ENCODE data around the gene DCDC2C.

The DCDC2C gene

DNA sequence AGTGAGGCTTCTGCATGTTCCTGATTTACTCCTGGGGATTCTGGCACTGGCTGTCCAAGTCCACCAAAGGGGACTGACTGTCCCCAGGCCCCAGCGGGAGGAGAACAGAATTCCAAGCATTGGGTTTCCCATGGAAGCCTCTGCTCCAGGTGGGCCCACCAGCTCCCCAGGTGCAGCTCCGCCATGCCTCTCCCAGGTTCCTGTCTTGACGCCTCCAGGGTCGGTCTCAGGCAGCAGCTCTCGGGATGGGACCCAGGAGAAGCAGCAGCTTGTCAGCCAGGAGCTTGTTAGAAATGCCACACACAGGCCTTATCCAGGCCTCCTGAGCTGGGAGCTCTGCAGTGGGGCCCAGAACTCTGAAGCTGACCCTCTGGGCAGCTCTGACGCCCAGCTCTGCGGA lies 47.9 kb downstream of the DCDC2C start:
- TF ChIP-seq EP300 (IDR thresholded peaks at IDR 0.05; ENCODE audit: borderline replicate concordance) (no peak), YY1 (IDR thresholded peaks at IDR 0.05; ENCODE audit: low read depth) (no peak), RAD21 (IDR thresholded peaks at IDR 0.05; ENCODE audit: low read depth) (no peak), TEAD4 (IDR thresholded peaks at IDR 0.05) (no peak), CREB1 (IDR thresholded peaks at IDR 0.05; ENCODE audit: low read depth) (no peak), NFIC (IDR thresholded peaks at IDR 0.05) (no peak), EGR1 (IDR thresholded peaks at IDR 0.05) (no peak), CEBPB (IDR thresholded peaks at IDR 0.05) (no peak)
- TF ChIP-seq, protein P1, sequence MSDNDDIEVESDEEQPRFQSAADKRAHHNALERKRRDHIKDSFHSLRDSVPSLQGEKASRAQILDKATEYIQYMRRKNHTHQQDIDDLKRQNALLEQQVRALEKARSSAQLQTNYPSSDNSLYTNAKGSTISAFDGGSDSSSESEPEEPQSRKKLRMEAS (IDR thresholded peaks at IDR 0.05): no peak
- TF ChIP-seq, protein P2, sequence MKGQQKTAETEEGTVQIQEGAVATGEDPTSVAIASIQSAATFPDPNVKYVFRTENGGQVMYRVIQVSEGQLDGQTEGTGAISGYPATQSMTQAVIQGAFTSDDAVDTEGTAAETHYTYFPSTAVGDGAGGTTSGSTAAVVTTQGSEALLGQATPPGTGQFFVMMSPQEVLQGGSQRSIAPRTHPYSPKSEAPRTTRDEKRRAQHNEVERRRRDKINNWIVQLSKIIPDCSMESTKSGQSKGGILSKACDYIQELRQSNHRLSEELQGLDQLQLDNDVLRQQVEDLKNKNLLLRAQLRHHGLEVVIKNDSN (IDR thresholded peaks at IDR 0.05): no peak

DNA sequence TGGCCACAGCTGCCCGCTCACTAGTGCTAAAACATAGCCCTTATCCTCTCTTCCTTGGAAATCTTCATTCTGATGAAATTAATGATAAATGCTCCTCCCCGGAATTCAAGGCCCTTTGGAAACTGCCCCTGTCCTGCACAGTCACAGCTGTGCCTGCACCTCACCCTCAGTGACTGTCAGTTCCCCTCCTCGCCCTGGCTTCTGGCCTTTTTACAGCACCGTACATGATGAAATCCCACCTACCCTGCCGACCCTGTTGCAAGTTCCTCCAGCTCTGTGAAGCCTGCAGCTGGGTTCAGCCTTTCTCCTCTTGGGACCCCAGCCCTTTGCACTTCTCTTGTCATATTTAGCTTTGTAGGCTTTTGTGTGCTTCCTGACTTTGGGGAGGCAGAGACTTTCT lies 48.4 kb downstream of the DCDC2C start:
- TF ChIP-seq ZBTB7A (IDR thresholded peaks at IDR 0.05; ENCODE audit: low read depth) (no peak), RAD21 (IDR thresholded peaks at IDR 0.05; ENCODE audit: low read depth) (no peak), CEBPB (IDR thresholded peaks at IDR 0.05) (no peak), EP300 (IDR thresholded peaks at IDR 0.05; ENCODE audit: borderline replicate concordance) (no peak), FOXM1 (IDR thresholded peaks at IDR 0.05; ENCODE audit: borderline replicate concordance, low read depth) (no peak), CREB1 (IDR thresholded peaks at IDR 0.05; ENCODE audit: low read depth) (no peak), EGR1 (IDR thresholded peaks at IDR 0.05) (no peak), TEAD4 (IDR thresholded peaks at IDR 0.05) (no peak), TCF12 (IDR thresholded peaks at IDR 0.05; ENCODE audit: low read depth) (no peak), TAF1 (IDR thresholded peaks at IDR 0.05; ENCODE audit: low read depth) (no peak), NFIC (IDR thresholded peaks at IDR 0.05) (no peak), YY1 (IDR thresholded peaks at IDR 0.05; ENCODE audit: low read depth) (no peak)
- TF ChIP-seq, protein P1 (IDR thresholded peaks at IDR 0.05): no peak
- TF ChIP-seq, protein P3, sequence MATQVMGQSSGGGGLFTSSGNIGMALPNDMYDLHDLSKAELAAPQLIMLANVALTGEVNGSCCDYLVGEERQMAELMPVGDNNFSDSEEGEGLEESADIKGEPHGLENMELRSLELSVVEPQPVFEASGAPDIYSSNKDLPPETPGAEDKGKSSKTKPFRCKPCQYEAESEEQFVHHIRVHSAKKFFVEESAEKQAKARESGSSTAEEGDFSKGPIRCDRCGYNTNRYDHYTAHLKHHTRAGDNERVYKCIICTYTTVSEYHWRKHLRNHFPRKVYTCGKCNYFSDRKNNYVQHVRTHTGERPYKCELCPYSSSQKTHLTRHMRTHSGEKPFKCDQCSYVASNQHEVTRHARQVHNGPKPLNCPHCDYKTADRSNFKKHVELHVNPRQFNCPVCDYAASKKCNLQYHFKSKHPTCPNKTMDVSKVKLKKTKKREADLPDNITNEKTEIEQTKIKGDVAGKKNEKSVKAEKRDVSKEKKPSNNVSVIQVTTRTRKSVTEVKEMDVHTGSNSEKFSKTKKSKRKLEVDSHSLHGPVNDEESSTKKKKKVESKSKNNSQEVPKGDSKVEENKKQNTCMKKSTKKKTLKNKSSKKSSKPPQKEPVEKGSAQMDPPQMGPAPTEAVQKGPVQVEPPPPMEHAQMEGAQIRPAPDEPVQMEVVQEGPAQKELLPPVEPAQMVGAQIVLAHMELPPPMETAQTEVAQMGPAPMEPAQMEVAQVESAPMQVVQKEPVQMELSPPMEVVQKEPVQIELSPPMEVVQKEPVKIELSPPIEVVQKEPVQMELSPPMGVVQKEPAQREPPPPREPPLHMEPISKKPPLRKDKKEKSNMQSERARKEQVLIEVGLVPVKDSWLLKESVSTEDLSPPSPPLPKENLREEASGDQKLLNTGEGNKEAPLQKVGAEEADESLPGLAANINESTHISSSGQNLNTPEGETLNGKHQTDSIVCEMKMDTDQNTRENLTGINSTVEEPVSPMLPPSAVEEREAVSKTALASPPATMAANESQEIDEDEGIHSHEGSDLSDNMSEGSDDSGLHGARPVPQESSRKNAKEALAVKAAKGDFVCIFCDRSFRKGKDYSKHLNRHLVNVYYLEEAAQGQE (IDR thresholded peaks at IDR 0.05; ENCODE audit: low read depth): no peak
- TF ChIP-seq, protein P2 (IDR thresholded peaks at IDR 0.05): no peak

DNA sequence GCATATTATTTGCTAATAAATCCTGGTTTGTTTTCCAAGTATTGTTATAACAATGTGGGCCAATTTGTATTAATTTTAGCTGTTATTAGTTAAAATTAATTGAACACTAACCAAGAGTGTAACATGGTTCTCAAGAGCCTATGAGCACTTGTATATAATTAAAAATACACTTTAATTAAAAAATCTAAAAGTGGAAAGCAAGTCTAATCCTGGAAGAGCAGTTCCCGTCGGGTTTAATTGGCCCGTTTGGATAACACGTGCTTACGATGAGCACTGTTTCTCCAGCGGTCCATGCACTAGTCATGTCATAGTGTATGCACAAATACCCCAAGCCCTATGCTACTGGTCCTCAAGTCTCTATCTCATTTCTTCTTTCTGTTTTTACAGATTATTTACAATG lies 49.0 kb downstream of the DCDC2C start:
- TF ChIP-seq, protein P3 (IDR thresholded peaks at IDR 0.05; ENCODE audit: low read depth): no peak
- TF ChIP-seq EGR1 (IDR thresholded peaks at IDR 0.05) (no peak), CREB1 (IDR thresholded peaks at IDR 0.05; ENCODE audit: low read depth) (no peak), ZBTB7A (IDR thresholded peaks at IDR 0.05; ENCODE audit: low read depth) (no peak), TCF12 (IDR thresholded peaks at IDR 0.05; ENCODE audit: low read depth) (no peak), TEAD4 (IDR thresholded peaks at IDR 0.05) (no peak), YY1 (IDR thresholded peaks at IDR 0.05; ENCODE audit: low read depth) (no peak), FOXM1 (IDR thresholded peaks at IDR 0.05; ENCODE audit: borderline replicate concordance, low read depth) (no peak), TAF1 (IDR thresholded peaks at IDR 0.05; ENCODE audit: low read depth) (no peak)
- TF ChIP-seq, protein P1 (IDR thresholded peaks at IDR 0.05): no peak

DNA sequence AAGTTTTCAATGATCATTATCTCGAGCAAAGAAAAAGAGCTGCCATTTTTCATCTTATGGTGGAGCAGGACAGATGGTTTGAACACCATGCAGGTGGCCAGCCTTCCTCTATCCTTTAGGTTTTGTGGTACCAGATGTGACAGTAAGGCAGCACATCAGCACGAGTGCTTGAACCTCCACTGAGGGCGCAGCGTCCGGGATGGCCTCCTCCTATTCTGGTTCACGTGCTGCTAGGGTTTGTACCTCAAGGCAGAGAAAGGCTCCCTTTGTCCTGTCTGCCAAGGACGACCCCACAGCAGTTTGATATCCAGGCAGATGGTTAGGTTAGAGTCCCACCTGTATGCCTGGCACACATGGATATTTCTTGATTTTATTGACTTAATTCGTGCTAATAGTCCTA lies 50.2 kb downstream of the DCDC2C start:
- TF ChIP-seq ZBTB7A (IDR thresholded peaks at IDR 0.05; ENCODE audit: low read depth) (no peak), RAD21 (IDR thresholded peaks at IDR 0.05; ENCODE audit: low read depth) (no peak)
- TF ChIP-seq, protein P3 (IDR thresholded peaks at IDR 0.05; ENCODE audit: low read depth): no peak

DNA sequence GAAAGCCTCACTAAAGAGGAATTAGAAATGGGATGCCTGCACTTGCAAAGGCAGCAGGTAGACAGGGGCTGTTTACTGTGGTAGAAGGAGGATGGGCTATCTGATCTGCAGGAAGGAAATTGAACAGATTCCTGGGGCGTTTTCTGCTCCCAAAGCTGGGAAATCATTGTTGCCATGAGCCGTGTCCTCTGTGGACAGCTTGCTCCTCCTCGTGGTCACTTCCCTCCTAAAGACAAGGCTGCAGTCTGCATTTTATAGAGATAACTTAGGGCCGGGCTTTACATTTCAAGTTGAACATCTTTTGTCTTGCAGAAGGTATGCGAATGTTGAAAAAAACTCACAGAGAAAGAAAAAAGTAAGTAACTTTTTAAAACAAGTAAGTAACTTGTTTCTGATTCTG lies 50.9 kb downstream of the DCDC2C start:
- TF ChIP-seq, protein P2 (IDR thresholded peaks at IDR 0.05): no peak

All from Ishikawa (cell line).